HCT116 (cell line): ENCODE data around the gene MYBPC3. TPM values are rescaled to one million over a fixed set of nuclear protein-coding genes. Genes with fewer than 3 reads are reported as not detected.

ENCODE experiments used
- ATAC-seq: fragments of 200-7000 bp; cut with Tn5 transposase; 2 replicates; pipeline ENCODE4 v1.9.1; 2020; ENCODE audit warnings: mild to moderate bottlenecking, moderate library complexity
- BruUV-seq: library from RNA; stranded (reverse); fragments of 400-500 nt; replicated peaks from 2 replicates; lab custom pipeline; 2021; lab: Mats Ljungman, UMichigan
- CTCF ChIA-PET: fragments of 300-600 bp; sonication (Branson Sonifier 250); formaldehyde crosslinking; loops from one replicate; lab custom pipeline; 2021; ENCODE audit warnings: antibody characterized with exemption; lab: Charles Lee
- POLR2A ChIA-PET: fragments of 300-600, 350-600 bp; sonication (Branson Sonifier 250); formaldehyde crosslinking; loops from one replicate; lab custom pipeline; 2021; ENCODE audit warnings: antibody characterized with exemption; lab: Charles Lee
- RAD21 ChIA-PET, 2 experiments: fragments of 300-600 bp; sonication (Branson Sonifier 250); formaldehyde crosslinking; loops; one replicate each; lab custom pipeline; 2023; ENCODE audit warnings: low total read pairs in 2 of 2; ENCODE audit not compliant: uncharacterized antibody in 2 of 2, unreplicated experiment in 2 of 2, low non-redundant PET in 1 of 2; lab: Charles Lee
- DNase-seq: peaks from one replicate; pipeline ENCODE4 v3.0.0-alpha.2; 2010; ENCODE audit warnings: low read depth, low spot score
- H2AFZ ChIP-seq: fragments of 200-600 bp; shearing (Covaris generic), sonication (generic); 2 replicates; pipeline ENCODE4 v1.6.1; 2017; ENCODE audit warnings: low read depth, mixed run types, mixed read lengths, antibody characterized with exemption, low read length; ENCODE audit not compliant: poor library complexity, severe bottlenecking
- H3K27ac ChIP-seq: 2 replicates; pipeline ENCODE4 v1.5.1; 2012; ENCODE audit warnings: low read depth, low read length
- H3K27me3 ChIP-seq: fragments of 200-600 bp; sonication (generic); 2 replicates; pipeline ENCODE4 v1.6.1; 2016; ENCODE audit warnings: mixed run types, low read length, mixed read lengths; ENCODE audit not compliant: insufficient read depth
- H3K36me3 ChIP-seq, 2 experiments: fragments of 200-500 bp in 1 of 2; fragments of 200-600 bp in 1 of 2; sonication (Bioruptor generic) in 1 of 2; sonication (generic) in 1 of 2; 2 replicates each; pipeline versions ENCODE4 v1.5.1 to v1.6.1; 2014 to 2016; ENCODE audit warnings: low read length in 2 of 2, inconsistent platforms in 1 of 2, mixed read lengths in 1 of 2, mixed run types in 1 of 2; ENCODE audit not compliant: insufficient read depth in 2 of 2, control insufficient read depth in 1 of 2
- H3K4me1 ChIP-seq, 2 experiments: fragments of 200-600 bp in 1 of 2; sonication (generic) in 1 of 2; 2 replicates each; pipeline versions ENCODE4 v1.5.1 to v1.6.1; 2012 to 2017; ENCODE audit warnings: low read length in 2 of 2, inconsistent platforms in 1 of 2, mild to moderate bottlenecking in 1 of 2, mixed read lengths in 1 of 2, mixed run types in 1 of 2, moderate library complexity in 1 of 2; ENCODE audit not compliant: insufficient read depth in 2 of 2, control insufficient read depth in 1 of 2
- H3K4me2 ChIP-seq: fragments of 200-600 bp; sonication (generic); 2 replicates; pipeline ENCODE4 v1.6.1; 2017; ENCODE audit warnings: mixed run types, low read length, mixed read lengths
- H3K4me3 ChIP-seq, 2 experiments: fragments of 200-600 bp in 1 of 2; sonication (generic) in 1 of 2; replicated peaks in 1 of 2; 2 replicates each; pipeline ENCODE4 v1.5.1; 2011 to 2016; ENCODE audit warnings: low read length in 2 of 2, control low read depth in 1 of 2, low read depth in 1 of 2, mild to moderate bottlenecking in 1 of 2, mixed read lengths in 1 of 2, mixed run types in 1 of 2
- H3K79me2 ChIP-seq: fragments of 200-600 bp; sonication (generic); 2 replicates; pipeline ENCODE4 v1.6.1; 2017; ENCODE audit warnings: mild to moderate bottlenecking, mixed run types, low read length, moderate library complexity, mixed read lengths; ENCODE audit not compliant: insufficient read depth
- H3K9ac ChIP-seq: fragments of 200-600 bp; sonication (generic); 2 replicates; pipeline ENCODE4 v1.6.1; 2016; ENCODE audit warnings: low read length, mixed read lengths
- H3K9me2 ChIP-seq: fragments of 200-600 bp; sonication (generic), shearing (Covaris generic); 2 replicates; pipeline ENCODE4 v1.6.1; 2017; ENCODE audit warnings: mixed run types, mild to moderate bottlenecking, moderate library complexity; ENCODE audit not compliant: insufficient read depth
- H3K9me3 ChIP-seq, 2 experiments: fragments of 200-500 bp in 1 of 2; fragments of 200-600 bp in 1 of 2; sonication (Bioruptor generic) in 1 of 2; sonication (generic) in 1 of 2; 2 replicates each; pipeline ENCODE4 v1.6.1; 2014 to 2017; ENCODE audit warnings: low read length in 2 of 2, mixed read lengths in 2 of 2, inconsistent platforms in 1 of 2, low read depth in 1 of 2, mild to moderate bottlenecking in 1 of 2, mixed run types in 1 of 2, moderate library complexity in 1 of 2; ENCODE audit not compliant: control insufficient read depth in 1 of 2, insufficient read depth in 1 of 2
- H4K20me1 ChIP-seq: fragments of 200-600 bp; sonication (generic), shearing (Covaris generic); 2 replicates; pipeline ENCODE4 v1.6.1; 2017; ENCODE audit warnings: mixed run types, mild to moderate bottlenecking, moderate library complexity; ENCODE audit not compliant: insufficient read depth
- CEBPB ChIP-seq: IDR thresholded peaks from 2 replicates; pipeline ENCODE4 v1.6.1; 2012; ENCODE audit warnings: low read depth
- ELF1 ChIP-seq: IDR thresholded peaks from 2 replicates; pipeline ENCODE4 v1.6.1; 2012; ENCODE audit warnings: low read depth, borderline replicate concordance
- EZH2phosphoT487 ChIP-seq: fragments of 200-600 bp; IDR thresholded peaks from 2 replicates; pipeline ENCODE4 v1.6.1; 2018; ENCODE audit warnings: antibody characterized with exemption, borderline replicate concordance
- FOSL1 ChIP-seq: IDR thresholded peaks from 2 replicates; pipeline ENCODE4 v1.6.1; 2012; ENCODE audit warnings: low read depth
- POLR2A ChIP-seq: IDR thresholded peaks from 2 replicates; pipeline ENCODE4 v1.7.0; 2011; ENCODE audit warnings: borderline replicate concordance; ENCODE audit not compliant: insufficient read depth, insufficient read length; ENCODE audit errors: extremely low read depth
- RAD21 ChIP-seq: IDR thresholded peaks from 2 replicates; pipeline ENCODE4 v1.6.1; 2012; ENCODE audit warnings: low read depth, mild to moderate bottlenecking
- YY1 ChIP-seq: IDR thresholded peaks from 2 replicates; pipeline ENCODE4 v1.6.1; 2011; ENCODE audit warnings: low read length, low read depth, moderate library complexity, mild to moderate bottlenecking; ENCODE audit not compliant: insufficient replicate concordance; ENCODE audit errors: extremely low read depth
- intact Hi-C: fragments of 100-400 bp; cut with micrococcal nuclease; formaldehyde crosslinking; loops from 2 replicates; pipeline ENCODE4 v1.10.0; 2022
- total RNA-seq: library from RNA; stranded (reverse); gene quantifications from one replicate; pipeline ENCODE4 v1.2.1, GENCODE V29; 2021; ENCODE audit not compliant: unreplicated experiment
- TF ChIP-seq, protein P1 (sequence below): IDR thresholded peaks from 2 replicates; pipeline ENCODE4 v1.6.1; 2012; ENCODE audit warnings: low read depth

MYBPC3 gene
- total RNA-seq, 1 experiment from 2014 or later = 0.25 TPM

DNA sequence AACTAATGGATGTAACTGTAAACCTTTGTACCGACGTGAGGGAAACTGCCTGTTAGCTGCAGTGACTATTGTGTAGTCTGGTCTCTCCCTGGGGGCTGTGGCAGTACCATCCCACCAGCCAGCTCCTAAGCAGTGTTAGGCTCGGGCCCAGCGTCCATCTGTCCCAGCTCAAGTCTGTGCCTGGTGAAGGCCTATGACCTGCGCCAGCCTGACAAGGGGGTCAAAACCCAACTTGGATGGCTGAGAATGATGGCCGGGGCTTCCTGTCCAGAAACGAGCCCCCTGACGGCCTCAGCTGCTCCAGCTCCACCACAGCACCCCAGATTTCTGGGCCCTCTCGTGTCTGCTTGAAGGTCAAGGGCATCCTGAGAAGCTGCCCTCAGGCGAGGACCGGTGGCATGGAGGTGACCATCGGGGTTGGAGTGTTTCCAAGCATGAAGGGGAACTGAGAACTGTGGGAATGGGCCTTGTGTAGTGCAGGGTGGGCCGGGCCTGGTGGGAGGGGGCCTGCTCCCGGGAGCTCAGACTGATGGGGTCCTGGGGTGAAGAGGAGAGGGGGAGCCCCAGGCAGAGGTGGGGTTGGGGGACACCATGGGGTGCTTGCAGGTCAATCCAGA, 40.2 kb upstream of the MYBPC3 start:
- no peak overlapping the region for H3K4me3 ChIP-seq
- H3K4me2 ChIP-seq = no peak overlapping the region
- DNase-seq = no peak
- no peaks in the 10 kb centered on the region for H3K36me3 ChIP-seq
- no peak overlapping the region for H3K27ac ChIP-seq
- no peaks in the 10 kb centered on the region for H3K9me2 ChIP-seq
- intact Hi-C loops = no loop called here
- H2AFZ ChIP-seq = no peak overlapping the region
- no peaks in the 10 kb centered on the region for H3K4me1 ChIP-seq
- RAD21 ChIA-PET = no interaction called here
- TF ChIP-seq FOSL1 (no peak), CEBPB (no peak), RAD21 (no peak), EZH2phosphoT487 (no peak), YY1 (no peak), POLR2A (no peak), ELF1 (no peak)
- TF ChIP-seq, protein P1, sequence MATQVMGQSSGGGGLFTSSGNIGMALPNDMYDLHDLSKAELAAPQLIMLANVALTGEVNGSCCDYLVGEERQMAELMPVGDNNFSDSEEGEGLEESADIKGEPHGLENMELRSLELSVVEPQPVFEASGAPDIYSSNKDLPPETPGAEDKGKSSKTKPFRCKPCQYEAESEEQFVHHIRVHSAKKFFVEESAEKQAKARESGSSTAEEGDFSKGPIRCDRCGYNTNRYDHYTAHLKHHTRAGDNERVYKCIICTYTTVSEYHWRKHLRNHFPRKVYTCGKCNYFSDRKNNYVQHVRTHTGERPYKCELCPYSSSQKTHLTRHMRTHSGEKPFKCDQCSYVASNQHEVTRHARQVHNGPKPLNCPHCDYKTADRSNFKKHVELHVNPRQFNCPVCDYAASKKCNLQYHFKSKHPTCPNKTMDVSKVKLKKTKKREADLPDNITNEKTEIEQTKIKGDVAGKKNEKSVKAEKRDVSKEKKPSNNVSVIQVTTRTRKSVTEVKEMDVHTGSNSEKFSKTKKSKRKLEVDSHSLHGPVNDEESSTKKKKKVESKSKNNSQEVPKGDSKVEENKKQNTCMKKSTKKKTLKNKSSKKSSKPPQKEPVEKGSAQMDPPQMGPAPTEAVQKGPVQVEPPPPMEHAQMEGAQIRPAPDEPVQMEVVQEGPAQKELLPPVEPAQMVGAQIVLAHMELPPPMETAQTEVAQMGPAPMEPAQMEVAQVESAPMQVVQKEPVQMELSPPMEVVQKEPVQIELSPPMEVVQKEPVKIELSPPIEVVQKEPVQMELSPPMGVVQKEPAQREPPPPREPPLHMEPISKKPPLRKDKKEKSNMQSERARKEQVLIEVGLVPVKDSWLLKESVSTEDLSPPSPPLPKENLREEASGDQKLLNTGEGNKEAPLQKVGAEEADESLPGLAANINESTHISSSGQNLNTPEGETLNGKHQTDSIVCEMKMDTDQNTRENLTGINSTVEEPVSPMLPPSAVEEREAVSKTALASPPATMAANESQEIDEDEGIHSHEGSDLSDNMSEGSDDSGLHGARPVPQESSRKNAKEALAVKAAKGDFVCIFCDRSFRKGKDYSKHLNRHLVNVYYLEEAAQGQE = no peak
- TF ChIP-seq, all 23 proteins: peak for 0
- BruUV-seq = no TSS peak
- no peaks in the 10 kb centered on the region for H3K27me3 ChIP-seq
- no peaks in the 10 kb centered on the region for H4K20me1 ChIP-seq
- H3K79me2 ChIP-seq = no peaks in the 10 kb centered on the region
- H3K9ac ChIP-seq = no peak overlapping the region
- ChIA-PET POLR2A (no interaction called here), CTCF (interaction anchor here (1.3 kb wide), 1 partner anchor 18 kb away, joined by 7 read pairs; no protein-coding TSS in a partner anchor)
- no peak for ATAC-seq
- no peaks in the 10 kb centered on the region for H3K9me3 ChIP-seq
